ENCODE measurements around the gene HNRNPUL2. TPM values are rescaled to one million over a fixed set of nuclear protein-coding genes. Genes with fewer than 3 reads are reported as not detected.

Gene HNRNPUL2
- total RNA-seq, 4 donors from 2014 or later: 4.8 to 14.9 (median 11.8) TPM

Other genes with a start within 250 kb of the HNRNPUL2 start
- gene AHNAK, start 180.7 kb downstream of the HNRNPUL2 start, total RNA-seq: 1,000 to 10,000 TPM in 1 of 4 donors, 100 to 1,000 TPM in 3; 374 to 1,261 (median 571) TPM
- gene EEF1G, start 153.6 kb downstream of the HNRNPUL2 start, total RNA-seq: 1,000 to 10,000 TPM; 1,797 to 2,946 (median 1,897) TPM
- 10 to 100 TPM in 3 of 4 donors, 1 to 10 TPM in 1; 7.8 to 15.7 (median 11.7) TPM for gene TUT1, start 135.9 kb downstream of the HNRNPUL2 start, total RNA-seq
- gene MTA2, start 125.6 kb downstream of the HNRNPUL2 start, total RNA-seq: 10 to 100 TPM; 28.0 to 47.1 (median 31.7) TPM
- gene EML3, start 114.7 kb downstream of the HNRNPUL2 start, total RNA-seq: 1 to 10 TPM; 4.7 to 7.9 (median 7.0) TPM
- 1 to 10 TPM; 1.6 to 3.7 (median 2.7) TPM for gene ROM1, start 114.2 kb downstream of the HNRNPUL2 start, total RNA-seq
- gene B3GAT3, start 105.5 kb downstream of the HNRNPUL2 start, total RNA-seq: 10 to 100 TPM in 2 of 4 donors, 1 to 10 TPM in 2; 4.4 to 21.4 (median 9.8) TPM
- 10 to 100 TPM; 41.3 to 65.1 (median 59.5) TPM for gene GANAB, start 80.8 kb downstream of the HNRNPUL2 start, total RNA-seq
- gene INTS5, start 74.2 kb downstream of the HNRNPUL2 start, total RNA-seq: 10 to 100 TPM; 17.3 to 28.3 (median 21.3) TPM
- 10 to 100 TPM; 36.1 to 44.7 (median 41.3) TPM for gene C11orf98, start 62.2 kb downstream of the HNRNPUL2 start, total RNA-seq
- gene CSKMT, start 62.1 kb downstream of the HNRNPUL2 start, total RNA-seq: 1 to 10 TPM; 1.7 to 4.5 (median 2.8) TPM
- gene UQCC3, start 55.8 kb downstream of the HNRNPUL2 start, total RNA-seq: 10 to 100 TPM in 2 of 4 donors, 1 to 10 TPM in 2; 6.4 to 11.7 (median 9.0) TPM
- gene LBHD1, start 55.2 kb downstream of the HNRNPUL2 start, total RNA-seq: 1 to 10 TPM in 2 of 4 donors, under 1 TPM in 2; 0.82 to 2.1 (median 1.1) TPM
- gene UBXN1, start 48.4 kb downstream of the HNRNPUL2 start, total RNA-seq: 100 to 1,000 TPM; 216 to 450 (median 265) TPM
- 1 to 10 TPM; 3.7 to 6.4 (median 5.9) TPM for gene LRRN4CL, start 37.9 kb downstream of the HNRNPUL2 start, total RNA-seq
- 100 to 1,000 TPM in 1 of 4 donors, 10 to 100 TPM in 3; 33.4 to 114 (median 55.6) TPM for gene BSCL2, start 20.0 kb downstream of the HNRNPUL2 start, total RNA-seq
- not detected for gene GNG3, start 19.8 kb downstream of the HNRNPUL2 start, total RNA-seq
- gene TTC9C, start 1.0 kb upstream of the HNRNPUL2 start, total RNA-seq: 10 to 100 TPM; 11.5 to 16.3 (median 14.1) TPM
- 10 to 100 TPM in 1 of 4 donors, 1 to 10 TPM in 3; 5.6 to 10.5 (median 7.7) TPM for gene ZBTB3, start 26.7 kb upstream of the HNRNPUL2 start, total RNA-seq
- 10 to 100 TPM; 25.2 to 45.5 (median 29.6) TPM for gene POLR2G, start 34.1 kb upstream of the HNRNPUL2 start, total RNA-seq
- 10 to 100 TPM; 13.5 to 43.2 (median 21.4) TPM for gene TAF6L, start 43.9 kb upstream of the HNRNPUL2 start, total RNA-seq
- 10 to 100 TPM; 26.3 to 52.5 (median 44.3) TPM for gene TMEM179B, start 59.9 kb upstream of the HNRNPUL2 start, total RNA-seq
- 10 to 100 TPM; 17.1 to 41.6 (median 23.8) TPM for gene TMEM223, start 64.5 kb upstream of the HNRNPUL2 start, total RNA-seq
- gene NXF1, start 78.0 kb upstream of the HNRNPUL2 start, total RNA-seq: 10 to 100 TPM; 27.2 to 47.1 (median 46.1) TPM
- 10 to 100 TPM; 16.2 to 26.0 (median 24.9) TPM for gene STX5, start 104.6 kb upstream of the HNRNPUL2 start, total RNA-seq
- gene TEX54, start 105.4 kb upstream of the HNRNPUL2 start, total RNA-seq: not detected
- 100 to 1,000 TPM in 1 of 4 donors, 10 to 100 TPM in 3; 66.4 to 133 (median 87.0) TPM for gene WDR74, start 112.1 kb upstream of the HNRNPUL2 start, total RNA-seq
- gene SLC3A2, start 153.4 kb upstream of the HNRNPUL2 start, total RNA-seq: 100 to 1,000 TPM; 158 to 278 (median 189) TPM
- not detected for gene CHRM1, start 193.9 kb upstream of the HNRNPUL2 start, total RNA-seq